NCI-H2029 treated with DMSO at 0.1 percent for 48 hours (cell line): Measurements from ENCODE around the gene KCNK7.
"Not testable (repeated sequence)": the region's sequence is repeated elsewhere in the genome, so short reads cannot be mapped to it uniquely, and the experiment has no call there.

Experiments
- DNase-seq: peaks from one replicate; lab custom pipeline; 2025; lab: John Stamatoyannopoulos, UW

The KCNK7 gene

DNA sequence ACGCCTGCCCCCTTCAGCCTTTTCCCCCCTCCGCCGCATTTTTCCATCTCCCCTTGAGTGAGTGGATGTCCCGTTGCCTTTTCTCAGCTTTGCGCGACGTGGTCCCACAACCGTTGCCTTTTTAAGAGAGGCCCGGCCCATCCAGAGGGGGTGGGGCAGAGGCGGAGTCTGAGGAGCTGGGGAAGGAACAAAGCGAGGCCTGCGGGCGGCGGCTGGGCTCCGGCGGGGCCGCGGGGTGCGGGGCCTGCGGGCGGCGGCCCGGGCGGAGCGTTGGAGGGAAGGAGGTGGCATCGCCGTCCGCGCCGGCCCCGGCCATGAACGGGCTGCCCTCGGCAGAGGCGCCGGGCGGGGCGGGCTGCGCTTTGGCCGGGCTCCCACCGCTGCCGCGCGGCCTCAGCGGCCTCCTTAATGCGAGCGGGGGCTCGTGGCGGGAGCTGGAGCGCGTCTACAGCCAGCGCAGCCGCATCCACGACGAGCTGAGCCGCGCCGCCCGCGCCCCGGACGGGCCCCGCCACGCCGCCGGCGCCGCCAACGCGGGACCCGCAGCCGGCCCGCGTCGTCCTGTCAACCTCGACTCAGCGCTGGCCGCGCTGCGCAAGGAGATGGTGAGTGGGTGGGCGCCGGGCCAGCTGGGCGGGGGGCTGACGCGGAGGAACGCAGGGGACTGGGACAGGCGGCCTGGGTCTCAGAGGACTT is 23.1 kb downstream of the KCNK7 start, which contains the start of gene FAM89B:
Gene FAM89B, plus strand, starts transcription at position 183 of the 696 bp plus-strand sequence. Its CDS starts 132 bp downstream, at position 315.
- DNase-seq, result peak; percentile 36

DNA sequence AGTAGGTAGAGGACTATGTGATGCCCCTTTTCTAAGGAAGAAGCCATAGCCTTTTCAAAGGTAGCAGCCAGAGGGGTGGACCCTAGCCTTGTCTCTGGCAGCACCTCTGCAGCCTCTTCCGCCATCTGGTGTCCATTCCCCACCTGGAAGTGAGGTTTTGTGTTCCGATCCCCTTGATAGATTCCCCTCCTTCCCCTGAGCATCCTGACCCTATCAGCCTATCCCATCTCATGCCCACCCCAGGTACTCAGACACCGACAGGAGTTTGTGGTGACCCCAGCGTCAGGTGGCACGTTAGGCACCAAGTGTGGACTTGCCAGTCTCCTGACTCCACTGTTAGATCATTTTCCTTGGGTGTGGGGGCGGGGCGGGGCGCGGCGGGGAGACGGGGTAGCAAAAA is 23.7 kb downstream of the KCNK7 start:
- peak; percentile 44 for DNase-seq

DNA sequence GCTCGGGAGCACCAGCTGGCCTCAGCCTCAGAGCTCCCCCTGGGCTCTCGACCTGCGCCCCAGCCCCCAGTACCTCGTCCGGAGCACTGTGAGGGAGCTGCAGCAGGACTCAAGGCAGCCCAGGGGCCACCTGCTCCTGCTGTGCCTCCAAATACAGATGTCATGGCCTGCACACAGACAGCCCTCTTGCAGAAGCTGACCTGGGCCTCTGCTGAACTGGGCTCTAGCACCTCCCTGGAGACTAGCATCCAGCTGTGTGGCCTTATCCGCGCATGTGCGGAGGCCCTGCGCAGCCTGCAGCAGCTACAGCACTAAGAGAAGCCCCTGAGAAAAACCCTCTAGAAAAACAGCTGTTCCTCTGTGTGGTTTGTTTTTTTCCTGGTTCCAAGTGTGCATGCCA is 24.2 kb downstream of the KCNK7 start:
- DNase-seq, result no peak

DNA sequence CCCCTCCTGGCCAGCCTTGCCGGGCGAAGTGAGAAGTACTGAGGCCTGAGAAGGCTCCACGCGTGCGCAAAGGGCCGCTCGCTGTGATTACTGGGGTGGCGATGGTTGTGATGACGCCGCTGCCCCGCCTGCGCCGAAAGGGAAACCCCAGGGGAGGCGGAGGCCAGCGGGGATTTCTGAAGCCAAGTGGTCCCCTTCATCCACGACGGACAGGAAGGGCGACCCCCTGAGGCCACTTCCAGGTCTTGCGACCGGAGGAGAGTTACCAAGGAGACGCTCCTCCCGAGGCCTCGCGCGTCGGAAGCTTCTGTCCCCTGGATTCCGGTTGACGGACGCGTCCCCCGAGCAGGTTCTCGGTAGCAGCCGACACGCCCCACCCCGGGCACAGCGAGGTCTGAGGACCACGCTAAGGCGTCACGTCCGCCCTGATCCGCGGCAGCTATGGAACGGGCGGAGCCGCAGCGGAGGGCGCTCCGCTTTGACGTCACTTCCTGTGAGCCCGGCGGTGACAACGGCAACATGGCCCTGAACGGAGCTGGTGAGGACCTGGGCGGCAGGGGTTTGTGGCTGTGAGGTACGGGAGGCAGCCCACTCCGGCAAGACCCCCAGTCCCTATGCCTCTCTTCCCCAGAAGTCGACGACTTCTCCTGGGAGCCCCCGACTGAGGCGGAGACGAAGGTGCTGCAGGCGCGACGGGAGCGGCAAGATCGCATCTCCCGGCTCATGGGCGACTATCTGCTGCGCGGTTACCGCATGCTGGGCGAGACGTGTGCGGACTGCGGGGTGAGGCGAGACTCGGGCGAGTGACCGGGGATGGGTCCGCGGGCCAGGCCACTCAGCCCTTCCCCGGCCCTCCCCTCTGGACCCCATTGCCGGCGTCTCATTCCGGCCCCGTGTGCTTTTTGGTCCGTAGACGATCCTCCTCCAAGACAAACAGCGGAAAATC is 25.4 kb downstream of the KCNK7 start, which contains the start of gene ZNRD2:
Gene ZNRD2, plus strand, starts transcription at position 505 of the 946 bp plus-strand sequence. Its CDS starts 15 bp downstream, at position 520.
- DNase-seq, result peak; percentile 89

DNA sequence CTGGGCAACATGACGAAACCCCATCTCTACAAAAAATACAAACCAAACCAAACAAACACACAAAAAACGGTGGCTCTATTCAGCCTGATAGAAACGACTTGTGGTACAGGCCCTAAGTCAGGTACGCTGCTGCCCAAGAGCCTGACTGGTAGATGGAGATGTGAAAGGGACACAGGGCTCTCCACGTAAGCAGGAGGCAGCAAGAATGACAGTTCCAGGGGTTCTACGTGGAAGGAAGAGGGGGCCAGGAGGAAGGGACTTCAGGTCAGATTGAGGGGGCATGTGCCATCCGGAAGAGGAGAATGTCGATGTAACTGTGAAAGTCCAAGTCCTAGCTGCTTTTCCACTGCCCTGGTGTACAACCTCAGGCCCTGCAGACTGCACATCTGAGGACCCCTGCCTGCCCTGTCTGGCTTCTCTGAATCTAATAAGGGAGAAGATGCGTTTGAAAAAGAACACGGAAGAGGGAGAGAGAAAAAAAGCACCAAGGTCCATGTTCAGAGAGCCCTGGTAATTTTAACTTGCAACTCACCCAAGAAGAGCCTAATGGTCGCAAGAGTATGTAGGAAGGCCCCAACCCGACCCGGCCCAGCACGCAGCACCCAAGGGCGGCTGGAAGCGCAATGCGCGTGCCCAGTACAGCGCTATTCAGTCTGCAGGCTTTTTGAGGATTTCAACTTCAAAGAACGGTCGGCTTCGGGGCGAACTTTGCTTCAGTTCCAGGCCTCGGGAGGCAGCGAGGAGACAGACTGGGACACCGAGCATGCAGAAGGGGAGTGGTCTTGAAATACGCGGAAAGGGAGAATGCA is 26.2 kb downstream of the KCNK7 start:
- DNase-seq, result no peak

DNA sequence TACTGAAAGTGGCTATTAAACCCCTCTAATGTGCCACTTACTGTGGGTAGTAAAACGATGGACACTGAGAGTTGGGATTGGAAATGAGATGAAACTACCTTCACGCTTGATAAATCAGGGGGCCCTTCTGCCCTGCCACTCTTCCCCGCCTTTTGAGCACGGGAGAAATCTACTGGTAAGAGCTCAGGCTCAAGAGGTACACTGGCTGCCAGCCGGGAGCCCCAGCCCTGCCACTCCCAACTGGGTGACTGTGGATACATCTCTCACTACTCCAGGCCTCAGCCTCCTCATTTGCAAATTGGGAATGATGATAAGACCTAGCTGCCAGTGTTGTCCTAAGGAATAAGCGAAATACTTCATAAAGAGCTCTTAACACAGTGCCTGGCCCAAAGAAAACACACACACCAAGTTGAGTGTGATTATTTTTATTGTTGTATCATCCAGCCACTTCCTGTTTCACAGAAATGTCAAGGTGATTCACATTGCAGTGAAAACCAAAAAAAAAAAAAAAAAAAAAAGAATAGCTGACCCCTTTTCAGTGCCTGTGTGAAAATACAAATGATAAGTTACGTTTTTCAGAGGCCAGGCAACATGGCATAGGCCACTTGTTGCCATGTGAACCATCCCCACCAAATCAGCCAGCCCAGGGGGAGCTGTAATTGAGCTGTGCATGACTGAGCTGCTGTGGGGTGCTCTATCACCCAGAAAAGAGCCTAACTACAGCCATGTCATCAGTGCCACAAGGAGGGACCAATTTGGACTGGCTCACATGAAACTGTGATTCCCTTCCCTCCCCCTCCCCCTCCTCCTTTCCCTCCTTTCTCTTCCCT is 29.8 kb downstream of the KCNK7 start:
- no peak for DNase-seq

DNA sequence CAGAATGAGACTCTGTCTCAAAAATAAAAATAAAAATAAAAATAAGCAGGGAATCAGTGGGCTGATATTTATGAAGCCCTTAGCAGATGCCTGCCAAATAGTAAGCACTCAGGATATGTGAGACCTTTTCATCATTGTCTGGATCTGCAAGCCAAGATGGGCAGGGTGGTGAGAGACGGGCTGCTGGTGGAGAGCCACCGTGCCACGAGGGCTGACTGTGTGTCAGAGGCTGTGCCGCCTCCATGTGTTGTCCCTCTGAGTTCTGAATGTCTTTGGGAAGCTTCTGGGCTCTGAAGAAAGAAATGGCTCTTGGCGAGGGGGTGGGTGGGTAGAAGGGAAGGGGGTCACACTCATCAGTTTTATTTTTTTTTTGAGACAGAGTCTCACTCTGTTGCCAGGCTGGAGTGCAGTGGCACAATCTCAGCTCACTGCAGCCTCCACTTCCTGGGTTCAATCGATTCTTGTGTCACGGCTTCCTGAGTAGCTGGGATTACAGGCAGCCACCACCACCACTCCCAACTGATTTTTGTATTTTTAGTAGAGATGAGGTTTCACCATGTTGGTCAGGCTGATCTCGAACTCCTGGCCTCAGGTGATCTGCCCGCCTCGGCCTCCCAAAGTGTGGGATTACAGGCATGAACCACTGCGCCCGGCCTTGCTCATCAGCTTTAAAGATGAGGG is 30.6 kb downstream of the KCNK7 start:
- not testable (repeated sequence) for DNase-seq

DNA sequence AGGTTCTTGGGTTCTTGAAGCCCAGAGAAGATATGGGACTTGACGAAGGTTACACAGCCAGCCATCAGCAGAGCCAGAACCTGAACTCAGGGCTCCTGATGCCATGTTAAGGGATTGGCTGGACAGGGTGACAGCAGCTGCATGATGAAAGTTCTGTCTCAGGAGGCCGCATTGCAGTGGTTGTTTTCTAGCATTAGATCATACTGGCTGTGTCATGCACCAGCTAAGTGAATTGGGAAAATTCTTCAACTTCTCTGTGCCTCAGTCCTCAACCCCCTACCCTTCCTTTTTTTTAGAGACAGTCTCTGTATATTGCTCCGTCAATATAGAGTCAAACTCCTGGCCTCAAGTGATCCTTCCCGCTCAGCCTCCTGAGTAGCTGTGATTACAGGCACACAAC is 32.0 kb downstream of the KCNK7 start:
- DNase-seq, result no peak

DNA sequence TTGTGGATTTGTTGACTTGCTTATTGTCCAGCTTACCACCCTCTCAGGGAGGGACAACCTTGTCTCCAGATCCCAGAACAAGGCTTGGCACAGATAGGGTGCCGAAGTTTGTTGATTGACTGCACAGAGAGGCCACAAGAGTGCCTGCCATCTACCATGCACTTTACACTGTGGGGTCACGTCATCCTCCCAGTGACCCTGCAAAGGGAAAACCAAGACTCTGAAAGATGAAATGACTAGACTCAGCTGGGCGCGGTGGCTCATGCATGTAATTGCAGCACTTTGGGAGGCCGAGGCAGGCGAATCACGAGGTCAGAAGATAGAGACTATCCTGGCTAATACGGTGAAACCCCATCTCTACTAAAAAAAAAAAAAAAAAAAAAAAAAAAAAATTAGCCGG is 32.8 kb downstream of the KCNK7 start:
- no peak for DNase-seq

DNA sequence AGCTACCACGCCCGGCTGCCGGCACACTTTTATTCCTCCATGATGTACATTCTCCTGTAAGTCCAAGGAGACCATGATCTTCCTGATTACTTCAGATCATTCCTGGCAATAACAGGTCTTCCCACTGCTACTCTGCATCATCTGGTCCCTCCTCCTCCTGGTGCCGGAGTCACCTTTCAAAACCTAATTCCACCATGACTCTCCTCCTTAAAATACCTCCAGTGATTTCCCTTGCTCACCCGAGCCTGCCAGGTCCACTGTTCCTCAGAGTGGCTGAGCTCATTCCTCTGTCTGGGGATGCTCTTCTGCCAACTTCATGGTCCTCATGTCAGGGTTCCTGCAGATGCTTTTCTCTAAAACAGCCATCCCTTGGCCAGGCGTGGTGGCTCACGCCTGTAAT is 33.6 kb downstream of the KCNK7 start:
- no peak for DNase-seq

DNA sequence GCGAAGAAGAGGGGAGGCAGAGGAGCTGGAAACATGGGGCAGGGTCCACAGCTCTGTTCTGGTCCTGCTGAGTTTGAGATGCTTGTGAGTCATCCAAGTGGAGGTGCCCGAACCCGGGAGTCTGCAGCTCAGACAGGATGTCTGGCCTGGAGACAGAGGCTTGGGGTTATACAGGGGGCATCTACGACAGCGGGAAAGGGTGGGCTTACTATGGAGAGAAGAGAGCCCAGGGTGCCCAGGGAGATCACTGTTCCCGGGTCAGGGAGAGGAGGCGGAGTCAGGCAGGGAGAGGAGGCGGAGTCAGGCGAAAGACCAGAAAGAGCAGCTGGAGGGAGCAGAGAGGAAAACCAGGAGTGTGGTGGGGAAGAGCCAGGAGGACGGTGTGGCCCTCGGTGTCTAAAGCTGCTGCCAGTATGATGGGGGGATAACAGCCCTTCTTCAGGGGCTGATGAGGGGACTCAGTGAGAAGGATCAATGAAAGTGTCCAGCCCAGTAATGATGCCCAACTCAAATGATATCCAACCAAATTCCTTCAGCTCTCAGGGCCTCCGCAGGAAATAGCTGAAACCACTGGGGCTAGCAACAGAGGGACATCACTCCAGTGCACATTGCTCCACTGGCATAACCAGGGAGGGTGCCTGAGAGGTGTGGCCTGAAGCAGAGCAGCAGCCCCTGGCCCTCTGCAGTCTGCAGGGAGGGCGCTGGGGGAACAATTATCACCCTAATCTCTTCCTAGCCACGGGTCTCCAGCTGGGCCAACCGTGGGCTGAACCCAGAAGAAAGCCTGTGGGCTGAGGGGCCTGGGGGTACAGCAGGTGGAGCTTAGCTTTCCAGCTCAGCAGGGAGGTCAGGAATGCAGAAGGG is 34.8 kb downstream of the KCNK7 start:
- DNase-seq, result peak; percentile 31

DNA sequence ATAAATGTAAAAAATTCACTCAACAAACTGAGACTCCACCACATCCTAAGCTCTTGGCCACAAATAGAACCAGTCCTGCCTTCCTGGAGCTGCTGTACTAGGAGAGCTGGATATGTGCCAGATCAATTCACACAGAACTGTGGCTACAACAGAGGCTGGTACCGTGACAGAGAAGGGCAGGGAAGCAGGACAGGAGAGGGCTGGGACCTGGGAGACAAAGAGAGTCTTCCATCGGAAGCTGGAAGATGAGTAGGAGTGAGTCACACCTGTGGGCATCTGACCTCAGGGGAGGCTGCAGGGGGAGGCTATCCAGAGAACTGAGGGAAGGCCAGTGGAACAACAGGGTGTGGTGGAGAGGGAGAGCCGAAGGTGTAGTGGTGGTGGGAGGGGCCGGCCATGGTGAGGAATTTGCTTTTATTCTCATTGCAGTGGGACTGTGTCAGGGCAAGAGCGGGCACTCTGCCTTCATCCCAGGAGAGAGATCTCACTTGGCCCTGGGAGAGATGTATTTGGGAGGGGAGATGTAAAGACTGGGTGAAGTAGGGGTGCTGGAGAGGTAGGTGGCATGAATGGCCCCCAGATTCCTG is 35.6 kb downstream of the KCNK7 start:
- DNase-seq, result peak; percentile 79

DNA sequence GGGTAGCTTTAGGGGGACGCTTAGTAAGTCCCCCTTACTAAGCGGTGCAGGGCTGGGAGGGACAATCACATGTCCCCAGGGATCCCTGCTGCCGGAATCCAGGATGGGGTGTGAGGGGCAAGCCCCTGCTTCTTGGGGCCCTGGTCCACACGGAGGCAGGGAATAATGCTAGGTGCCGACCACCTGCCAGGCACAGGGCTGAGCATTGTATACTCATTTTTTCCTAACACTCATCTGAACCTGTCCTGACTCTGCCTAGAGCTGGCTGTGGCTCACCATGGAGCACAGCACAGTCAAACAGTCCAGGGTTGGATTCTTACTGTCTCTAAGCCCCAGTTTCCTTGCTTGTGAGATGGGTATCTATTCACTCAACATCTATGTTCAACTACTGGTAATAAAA is 36.1 kb downstream of the KCNK7 start:
- DNase-seq, result no peak

DNA sequence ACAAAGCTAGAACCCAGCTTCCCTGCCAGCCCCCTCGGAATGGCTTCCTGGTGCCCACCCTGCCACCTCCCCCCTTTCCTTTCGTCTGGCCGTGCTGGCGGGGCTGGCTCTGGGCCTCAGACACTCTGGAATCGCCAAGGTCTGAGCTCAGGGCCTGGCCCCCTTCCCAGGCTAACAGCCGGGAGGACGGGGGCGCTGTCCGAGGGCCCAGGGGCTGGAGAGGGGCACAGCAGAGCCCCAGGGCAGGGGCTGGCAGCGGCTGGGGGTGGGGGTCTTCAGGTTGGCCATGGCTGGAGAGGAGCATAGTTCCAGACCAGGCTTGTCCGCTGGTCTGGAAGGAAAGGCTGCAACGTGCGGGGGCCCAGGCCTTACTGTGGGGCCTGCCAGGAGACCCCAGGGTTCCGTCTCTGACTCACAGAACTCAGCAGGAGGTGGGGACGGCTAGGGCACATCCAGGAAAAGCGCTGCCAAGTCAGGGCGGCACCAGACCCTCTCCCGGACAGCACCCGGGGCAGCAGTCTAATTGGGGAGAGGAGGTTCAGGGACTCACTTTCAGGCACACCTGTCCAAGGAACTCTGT is 36.6 kb downstream of the KCNK7 start:
- no peak for DNase-seq

DNA sequence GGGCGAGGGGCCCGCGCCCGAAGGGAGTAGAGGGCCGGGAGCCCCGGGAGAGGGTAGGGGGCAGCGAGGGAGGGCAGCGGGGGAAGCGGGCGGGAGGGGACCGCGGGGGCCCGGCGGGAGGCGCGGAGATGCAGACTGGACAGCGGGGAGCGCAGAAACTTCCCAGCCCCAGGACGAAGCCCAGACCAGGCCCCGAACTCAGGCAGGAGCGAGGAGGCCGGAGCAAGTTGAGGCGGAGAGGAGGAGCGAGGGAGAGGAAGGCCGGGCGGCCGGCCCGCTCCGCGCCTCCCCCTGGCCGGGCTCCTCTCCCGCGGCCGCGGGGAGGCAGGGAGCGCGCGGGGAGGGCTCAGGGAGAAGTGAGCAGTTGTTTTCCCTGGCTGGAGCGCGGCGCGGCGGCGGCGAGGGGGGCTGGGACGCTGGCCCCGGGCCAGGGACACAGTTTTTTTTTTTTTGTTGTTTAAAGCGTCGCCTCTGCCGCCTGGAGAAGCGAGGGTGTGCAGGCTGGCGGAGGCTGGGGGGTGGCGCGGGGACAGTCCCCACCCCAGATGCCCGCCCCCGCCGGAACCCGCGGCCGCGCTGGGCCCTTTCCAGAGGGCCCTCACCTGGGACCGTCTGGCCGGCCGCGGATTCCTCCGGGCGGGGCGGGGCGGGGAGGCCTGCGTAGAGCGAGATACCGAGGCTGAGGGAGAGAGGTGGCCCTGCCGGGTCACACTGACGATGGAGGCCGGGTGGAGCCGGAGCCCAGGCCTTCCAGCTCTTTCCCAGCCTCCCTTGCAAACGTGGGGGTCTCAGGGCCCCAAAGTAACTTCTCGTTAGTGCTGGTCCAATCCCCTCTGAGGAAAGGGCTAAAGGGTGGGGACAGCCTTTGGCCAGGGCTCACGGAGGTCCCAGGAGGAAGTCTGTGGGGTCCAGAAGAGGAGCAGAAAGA is 37.3 kb downstream of the KCNK7 start, which contains the start of gene LTBP3:
Gene LTBP3, minus strand, starts transcription at position 358 of the 928 bp plus-strand sequence. CDS start 400 bp downstream, outside the sequence.
- peak; percentile 26 for DNase-seq

DNA sequence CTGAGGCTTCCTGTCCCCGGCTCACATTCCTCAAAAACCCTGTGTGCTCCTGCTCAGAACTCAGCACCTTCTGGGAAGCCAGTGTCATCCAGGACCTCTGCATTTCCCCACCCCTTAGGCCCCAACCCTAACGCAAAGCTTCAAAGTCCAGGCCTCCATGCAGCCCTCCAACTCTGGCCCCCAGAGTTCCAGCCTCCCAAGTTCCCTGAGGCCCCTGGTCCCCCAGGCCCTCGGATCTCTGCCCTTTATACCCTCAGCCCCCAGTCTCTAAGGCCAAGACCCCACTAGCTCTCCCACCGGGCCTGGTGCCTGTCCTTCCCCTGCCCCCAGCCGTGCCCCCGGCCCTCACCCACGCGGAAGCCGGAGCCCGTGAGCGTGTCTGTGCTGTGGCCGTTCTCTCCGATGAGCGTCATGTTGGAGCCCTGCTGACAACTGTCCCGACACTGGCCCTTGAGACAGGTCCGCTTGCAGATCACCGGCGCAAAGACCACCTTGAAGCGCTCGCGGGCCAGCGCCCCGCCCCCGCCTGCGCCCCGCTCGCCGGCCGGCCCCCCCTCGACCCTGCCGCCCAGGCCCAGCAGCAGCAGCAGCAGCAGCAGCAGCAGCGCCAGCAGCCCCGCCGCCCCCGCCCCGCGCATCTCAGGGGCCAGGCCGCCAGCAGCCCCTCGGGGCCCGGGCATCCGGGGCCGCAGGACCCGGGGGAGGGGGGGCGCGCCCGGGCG is 38.2 kb downstream of the KCNK7 start:
- DNase-seq, result no peak
